PC-3 (cell line): ENCODE measurements around the gene MAP3K5.

ENCODE experiments used
- EZH2 ChIP-seq: fragments of 300-600 bp; sonication (generic); IDR thresholded peaks from one replicate; pipeline ENCODE4 v1.6.1; 2017; ENCODE audit warnings: antibody characterized with exemption, mild to moderate bottlenecking, low read length; ENCODE audit not compliant: unreplicated experiment
- EZH2phosphoT487 ChIP-seq: fragments of 300-600 bp; sonication (generic); IDR thresholded peaks from 2 replicates; pipeline ENCODE4 v1.6.1; 2018; ENCODE audit warnings: mild to moderate bottlenecking, antibody characterized with exemption, low read length, borderline replicate concordance
- TF ChIP-seq, protein P1 (sequence below): fragments of 300-600 bp; sonication (generic); conservative IDR thresholded peaks from 2 replicates; pipeline ENCODE4 v1.5.1; 2017; ENCODE audit warnings: antibody characterized with exemption, low read depth, mild to moderate bottlenecking, low read length

DNA sequence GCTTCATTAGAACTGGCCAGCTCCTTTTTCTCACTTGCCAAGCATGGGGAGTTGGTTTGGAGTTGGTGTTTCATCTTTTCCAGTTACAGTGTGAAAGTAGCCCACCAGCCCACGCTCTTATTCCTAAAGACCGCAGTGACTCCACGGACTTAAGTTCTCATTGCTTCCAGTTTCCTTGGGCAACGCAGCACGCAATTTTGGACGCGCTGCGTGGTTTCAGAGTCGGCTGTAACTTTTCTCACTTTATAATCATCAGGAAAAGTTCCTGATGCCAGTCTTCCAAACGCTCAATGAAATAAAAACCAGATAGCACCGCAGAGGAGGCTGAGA lies 29.7 kb upstream of the MAP3K5 start:
- TF ChIP-seq, protein P1, sequence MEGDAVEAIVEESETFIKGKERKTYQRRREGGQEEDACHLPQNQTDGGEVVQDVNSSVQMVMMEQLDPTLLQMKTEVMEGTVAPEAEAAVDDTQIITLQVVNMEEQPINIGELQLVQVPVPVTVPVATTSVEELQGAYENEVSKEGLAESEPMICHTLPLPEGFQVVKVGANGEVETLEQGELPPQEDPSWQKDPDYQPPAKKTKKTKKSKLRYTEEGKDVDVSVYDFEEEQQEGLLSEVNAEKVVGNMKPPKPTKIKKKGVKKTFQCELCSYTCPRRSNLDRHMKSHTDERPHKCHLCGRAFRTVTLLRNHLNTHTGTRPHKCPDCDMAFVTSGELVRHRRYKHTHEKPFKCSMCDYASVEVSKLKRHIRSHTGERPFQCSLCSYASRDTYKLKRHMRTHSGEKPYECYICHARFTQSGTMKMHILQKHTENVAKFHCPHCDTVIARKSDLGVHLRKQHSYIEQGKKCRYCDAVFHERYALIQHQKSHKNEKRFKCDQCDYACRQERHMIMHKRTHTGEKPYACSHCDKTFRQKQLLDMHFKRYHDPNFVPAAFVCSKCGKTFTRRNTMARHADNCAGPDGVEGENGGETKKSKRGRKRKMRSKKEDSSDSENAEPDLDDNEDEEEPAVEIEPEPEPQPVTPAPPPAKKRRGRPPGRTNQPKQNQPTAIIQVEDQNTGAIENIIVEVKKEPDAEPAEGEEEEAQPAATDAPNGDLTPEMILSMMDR: no peak
- TF ChIP-seq EZH2phosphoT487 (no peak), EZH2 (no peak)
